Thyroid gland (tissue), 4 donors: ENCODE data around the gene MCM5. TPM values are rescaled to one million over a fixed set of nuclear protein-coding genes. Genes with fewer than 3 reads are reported as not detected.

Experiments used
- DNase-seq, 2 donors: peaks; one replicate each; pipeline ENCODE4 v3.0.0-alpha.2; 2019
- H3K27ac ChIP-seq, 3 donors: fragments of 200-600 bp; sonication (generic); 1 replicate in 2 of 3; 2 replicates in 1 of 3; pipeline ENCODE4 v1.5.1; 2016 to 2019; ENCODE audit warnings: mild to moderate bottlenecking in 1 of 3, moderate library complexity in 1 of 3
- H3K27me3 ChIP-seq: fragments of 200-600 bp; sonication (generic); one replicate; pipeline ENCODE4 v1.5.1; 2019
- H3K36me3 ChIP-seq, 2 donors: fragments of 200-600 bp; sonication (generic); one replicate each; pipeline ENCODE4 v1.5.1; 2016 to 2019
- H3K4me1 ChIP-seq, 2 donors: fragments of 200-600 bp; sonication (generic); one replicate each; pipeline ENCODE4 v1.5.1; 2017 to 2019
- H3K4me3 ChIP-seq, 3 donors: fragments of 200-600 bp; sonication (generic); replicated peaks in 1 of 3; 1 replicate in 2 of 3; 2 replicates in 1 of 3; pipeline ENCODE4 v1.5.1; 2016; ENCODE audit warnings: mild to moderate bottlenecking in 1 of 3
- H3K9me3 ChIP-seq: fragments of 200-600 bp; sonication (generic); one replicate; pipeline ENCODE4 v1.5.1; 2017
- POLR2A ChIP-seq, 2 donors: fragments of 450-650 bp; IDR thresholded peaks; one replicate each; pipeline ENCODE4 v1.6.1; 2017; ENCODE audit warnings: antibody characterized with exemption in 2 of 2, mild to moderate bottlenecking in 2 of 2, moderate library complexity in 1 of 2
- WGBS, 2 donors: methylation state at CpG; one replicate each; pipeline ENCODE4 v1.1.5; 2017; 5-methylcytosine and 5-hydroxymethylcytosine counted together
- intact Hi-C: fragments of 100-400 bp; cut with DNase I; formaldehyde crosslinking; loops from one replicate; pipeline ENCODE4 v1.15.1; 2023
- total RNA-seq, 4 donors: library from RNA; depleted of rRNA; stranded (reverse); fragments of >200 nt; gene quantifications; one replicate each; pipeline ENCODE4 v1.2.3, GENCODE V29; 2016
- TF ChIP-seq, protein P1 (sequence below), 6 experiments: fragments of 200-600 bp in 3 of 6; fragments of 450-650 bp in 3 of 6; sonication (generic) in 3 of 6; IDR thresholded peaks; one replicate each; pipeline ENCODE4 v1.5.1; 2016 to 2019; ENCODE audit warnings: antibody characterized with exemption in 6 of 6, mild to moderate bottlenecking in 2 of 6, inconsistent platforms in 1 of 6, moderate library complexity in 1 of 6

Gene MCM5
- total RNA-seq, 4 donors from 2014 or later, result 16.7 to 34.7 (median 25.1) TPM

DNA sequence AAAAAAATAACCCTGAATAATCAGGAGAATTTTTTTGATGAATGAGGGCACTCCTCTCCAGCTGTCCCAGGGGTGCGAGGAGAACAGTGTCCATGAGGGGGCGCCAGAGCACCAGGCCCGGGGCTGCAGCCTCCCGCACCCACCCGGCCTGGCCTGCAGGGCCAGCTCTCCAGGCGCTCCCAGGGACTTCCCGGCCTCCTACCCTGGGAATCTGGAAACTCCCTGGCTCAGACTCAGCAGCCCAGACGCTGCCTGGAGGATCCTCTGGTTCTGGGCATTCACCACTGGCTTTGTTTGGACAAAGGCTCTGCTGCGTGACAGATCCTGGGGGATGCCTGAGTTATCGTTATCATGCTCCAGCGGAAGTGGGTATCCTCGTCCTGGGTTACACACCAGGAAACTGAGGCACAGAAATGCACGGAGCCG, 31.0 kb downstream of the MCM5 start:
- Histone ChIP-seq H3K4me1 (peaks cover 17 to 27% of the 10 kb centered on the region in 2 donors), H3K27ac (peak overlapping the region in 1 of 3 donors; percentile 39), H3K36me3 (no peaks in the 10 kb centered on the region), H3K27me3 (no peaks in the 10 kb centered on the region), H3K9me3 (no peaks in the 10 kb centered on the region), H3K4me3 (no peak overlapping the region)
- TF ChIP-seq, protein P1, sequence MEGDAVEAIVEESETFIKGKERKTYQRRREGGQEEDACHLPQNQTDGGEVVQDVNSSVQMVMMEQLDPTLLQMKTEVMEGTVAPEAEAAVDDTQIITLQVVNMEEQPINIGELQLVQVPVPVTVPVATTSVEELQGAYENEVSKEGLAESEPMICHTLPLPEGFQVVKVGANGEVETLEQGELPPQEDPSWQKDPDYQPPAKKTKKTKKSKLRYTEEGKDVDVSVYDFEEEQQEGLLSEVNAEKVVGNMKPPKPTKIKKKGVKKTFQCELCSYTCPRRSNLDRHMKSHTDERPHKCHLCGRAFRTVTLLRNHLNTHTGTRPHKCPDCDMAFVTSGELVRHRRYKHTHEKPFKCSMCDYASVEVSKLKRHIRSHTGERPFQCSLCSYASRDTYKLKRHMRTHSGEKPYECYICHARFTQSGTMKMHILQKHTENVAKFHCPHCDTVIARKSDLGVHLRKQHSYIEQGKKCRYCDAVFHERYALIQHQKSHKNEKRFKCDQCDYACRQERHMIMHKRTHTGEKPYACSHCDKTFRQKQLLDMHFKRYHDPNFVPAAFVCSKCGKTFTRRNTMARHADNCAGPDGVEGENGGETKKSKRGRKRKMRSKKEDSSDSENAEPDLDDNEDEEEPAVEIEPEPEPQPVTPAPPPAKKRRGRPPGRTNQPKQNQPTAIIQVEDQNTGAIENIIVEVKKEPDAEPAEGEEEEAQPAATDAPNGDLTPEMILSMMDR (IDR thresholded peaks at IDR 0.05), result peak; percentile 94 to 99 (median 98)
- TF ChIP-seq POLR2A (IDR thresholded peaks at IDR 0.05), result no peak
- intact Hi-C loops, result loop anchor here (2.0 kb wide), 1 partner anchor 152 kb away; no protein-coding TSS in a partner anchor
- 10 to 25% methylated on average over 9 to 14 of the region's 14 CpGs for WGBS, 2 donors
- peak; percentile 88 to 93 for DNase-seq

DNA sequence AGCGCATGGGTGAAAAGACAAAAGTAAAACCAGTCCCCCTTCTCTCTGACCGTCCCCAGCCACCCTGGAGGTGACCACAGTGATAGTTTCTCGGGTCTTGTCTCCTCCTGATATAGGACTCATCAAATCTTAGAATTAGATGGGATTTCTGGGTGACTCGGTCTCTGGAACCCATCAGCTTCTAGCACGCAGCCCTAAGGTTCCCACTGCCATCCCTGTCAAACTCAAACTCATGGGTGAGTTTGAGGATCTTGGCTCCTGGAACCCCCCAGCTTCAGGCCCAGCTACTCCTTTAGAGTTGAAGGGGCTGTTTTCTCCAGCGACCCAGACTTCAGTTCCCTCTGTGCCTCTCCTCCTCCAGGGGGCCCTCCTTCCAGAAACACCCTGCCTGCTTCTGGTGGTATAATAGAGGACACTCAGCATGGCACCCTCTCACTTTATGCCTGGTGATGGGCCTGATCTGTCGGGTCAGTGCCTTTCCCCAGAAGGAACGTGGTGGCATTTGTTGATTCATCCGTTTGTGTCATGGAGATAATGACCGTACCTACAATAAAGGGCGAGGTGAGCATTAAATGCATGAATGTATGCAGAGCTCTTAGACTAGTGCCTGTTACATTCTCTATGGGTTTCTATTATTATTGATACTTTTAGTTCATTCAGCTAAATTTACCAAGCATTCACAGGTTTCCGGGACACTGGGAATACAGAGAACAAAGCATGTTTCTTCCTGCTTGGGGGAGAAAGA, 31.7 kb downstream of the MCM5 start:
- H3K27ac ChIP-seq, result peak overlapping the region in 2 of 3 donors; percentile 18 to 39

DNA sequence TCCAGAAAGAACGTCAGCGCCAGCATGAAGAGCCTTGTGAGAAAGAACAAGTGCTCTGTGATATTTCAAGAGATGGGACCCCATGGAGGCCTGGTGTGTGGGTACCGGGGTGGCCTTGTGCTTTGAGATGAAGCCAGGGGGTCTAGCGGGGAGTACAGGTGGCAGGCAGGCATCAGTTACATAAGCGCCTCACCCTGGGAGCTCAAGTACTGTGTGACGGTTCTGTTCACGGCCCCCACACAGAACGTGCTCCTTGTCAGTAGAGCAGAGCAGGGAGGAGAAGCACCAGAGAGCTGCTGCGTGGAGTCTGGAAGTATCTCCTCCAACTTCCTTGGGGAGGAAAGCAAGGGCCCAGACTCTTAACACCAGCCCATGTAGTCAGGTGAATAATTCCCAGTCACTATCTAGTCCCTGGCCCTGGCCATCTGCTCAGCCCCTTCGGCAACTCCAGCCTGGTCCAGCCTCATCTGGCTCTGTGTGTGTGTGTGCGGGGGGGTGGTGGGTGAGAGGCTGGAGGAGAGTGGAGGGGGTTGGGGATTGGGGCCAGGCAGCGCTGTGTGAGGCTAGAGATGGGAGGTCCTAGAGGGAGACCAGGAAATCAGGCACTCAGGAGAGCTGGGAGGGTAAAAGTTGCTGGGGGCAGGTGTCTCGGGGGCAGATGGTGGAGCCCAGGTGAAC, 32.4 kb downstream of the MCM5 start:
- H3K27ac ChIP-seq, result no peak overlapping the region
- DNase-seq, result peak; percentile 19 to 22
- no peak overlapping the region for H3K4me3 ChIP-seq
- 80 to 87% methylated on average over 12 to 13 of the region's 13 CpGs for WGBS, 2 donors
- peaks cover 6 to 14% of the 10 kb centered on the region in 2 donors for H3K4me1 ChIP-seq
- intact Hi-C loops, result no loop called here
- TF ChIP-seq, protein P1 (IDR thresholded peaks at IDR 0.05), result no peak
- TF ChIP-seq POLR2A (IDR thresholded peaks at IDR 0.05), result no peak
- H3K9me3 ChIP-seq, result no peaks in the 10 kb centered on the region
- H3K36me3 ChIP-seq, result no peaks in the 10 kb centered on the region
- no peaks in the 10 kb centered on the region for H3K27me3 ChIP-seq

More for the DNA sequence above, 31.7 kb downstream of the MCM5 start:
- intact Hi-C loops, result loop anchor here (2.0 kb wide), 1 partner anchor 151 kb away; no protein-coding TSS in a partner anchor
- TF ChIP-seq POLR2A (IDR thresholded peaks at IDR 0.05), result no peak
- TF ChIP-seq, protein P1 (IDR thresholded peaks at IDR 0.05), result no peak
- Histone ChIP-seq H3K36me3 (no peaks in the 10 kb centered on the region), H3K4me3 (no peak overlapping the region), H3K9me3 (no peaks in the 10 kb centered on the region), H3K27me3 (no peaks in the 10 kb centered on the region), H3K4me1 (peaks cover 11 to 20% of the 10 kb centered on the region in 2 donors)
- DNase-seq, result no peak
- WGBS, 2 donors, result 90 to 96% methylated on average over 12 of the region's 12 CpGs

DNA sequence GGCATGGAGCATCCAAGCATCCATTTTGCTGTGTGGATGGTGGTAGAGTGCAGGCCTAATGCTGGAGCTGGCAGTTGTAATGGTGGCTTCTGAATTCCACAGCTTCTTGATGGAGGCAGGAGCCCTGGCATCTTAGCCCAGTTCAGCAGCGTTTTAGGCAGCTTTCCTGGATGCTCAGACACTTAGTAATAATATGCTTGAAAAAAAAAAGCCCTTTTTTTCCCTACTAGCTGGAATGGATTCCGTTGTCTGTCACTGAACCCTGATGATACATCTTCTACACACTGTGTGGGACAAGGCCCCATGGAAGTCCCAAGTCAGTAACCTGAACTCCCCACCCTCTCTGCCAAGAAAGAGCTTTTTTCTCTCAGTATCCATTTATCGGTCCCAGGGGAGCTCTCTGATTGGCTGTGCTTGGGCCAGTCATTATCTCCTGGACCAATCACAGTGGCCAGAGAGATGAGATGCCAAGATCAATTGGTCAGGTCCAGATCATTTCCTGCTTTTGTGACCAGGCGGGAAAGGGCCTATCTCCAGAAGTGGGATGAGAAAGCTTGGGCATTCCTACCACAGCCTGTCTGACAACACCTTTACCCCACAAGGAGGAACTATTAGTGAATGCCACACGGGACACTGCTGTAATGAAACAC, 34.2 kb downstream of the MCM5 start:
- TF ChIP-seq, protein P1 (IDR thresholded peaks at IDR 0.05), result no peak
- TF ChIP-seq POLR2A (IDR thresholded peaks at IDR 0.05), result no peak
- intact Hi-C loops, result no loop called here
- DNase-seq, result no peak
- H3K4me1 ChIP-seq, result peaks cover 6 to 14% of the 10 kb centered on the region in 2 donors
- no peak overlapping the region for H3K4me3 ChIP-seq
- WGBS, 2 donors, result 98% methylated on average over 5 of the region's 5 CpGs
- H3K36me3 ChIP-seq, result no peaks in the 10 kb centered on the region
- no peaks in the 10 kb centered on the region for H3K27me3 ChIP-seq
- no peak overlapping the region for H3K27ac ChIP-seq
- no peaks in the 10 kb centered on the region for H3K9me3 ChIP-seq
